MM.1S (cell line): ENCODE data around the gene CCNB1.
A peak's percentile ranks its signal among the peaks of the same experiment; 100 is the strongest.

Source experiments
- DNase-seq: peaks from one replicate; pipeline ENCODE4 v3.0.0-alpha.2; 2015
- H2AFZ ChIP-seq: fragments of 300-600 bp; sonication (generic); 2 replicates; pipeline ENCODE4 v1.6.0; 2016; ENCODE audit warnings: antibody characterized with exemption, low read length
- H3F3A ChIP-seq: fragments of 300-600 bp; sonication (generic); 2 replicates; pipeline ENCODE4 v1.6.1; 2016; ENCODE audit warnings: mild to moderate bottlenecking, antibody characterized with exemption, low read length, moderate library complexity, mixed read lengths; ENCODE audit not compliant: insufficient read depth
- H3K27ac ChIP-seq: fragments of 300-600 bp; sonication (generic); 2 replicates; pipeline ENCODE4 v1.5.1; 2016; ENCODE audit warnings: mild to moderate bottlenecking, low read length
- H3K27me3 ChIP-seq: fragments of 300-600 bp; sonication (generic); replicated peaks from 2 replicates; pipeline ENCODE4 v1.6.0; 2016; ENCODE audit warnings: low read length; ENCODE audit not compliant: insufficient read depth
- H3K36me3 ChIP-seq: fragments of 300-600 bp; sonication (generic); replicated peaks from 2 replicates; pipeline ENCODE4 v1.6.1; 2016; ENCODE audit warnings: mild to moderate bottlenecking, low read length, mixed read lengths; ENCODE audit not compliant: insufficient read depth
- H3K4me1 ChIP-seq: fragments of 300-600 bp; sonication (generic); 2 replicates; pipeline ENCODE4 v1.6.1; 2016; ENCODE audit warnings: low read length, mixed read lengths
- H3K4me2 ChIP-seq: fragments of 300-600 bp; sonication (generic); 2 replicates; pipeline ENCODE4 v1.6.0; 2016; ENCODE audit warnings: low read depth, low read length
- H3K4me3 ChIP-seq: fragments of 300-600 bp; sonication (generic); 2 replicates; pipeline ENCODE4 v1.5.1; 2016; ENCODE audit warnings: low read length, mixed read lengths
- H3K79me2 ChIP-seq: fragments of 300-600 bp; sonication (generic); 2 replicates; pipeline ENCODE4 v1.6.1; 2016; ENCODE audit warnings: mixed run types, low read length, mixed read lengths
- H3K9ac ChIP-seq: fragments of 300-600 bp; sonication (generic); 2 replicates; pipeline ENCODE4 v1.6.1; 2016; ENCODE audit warnings: low read length, mixed read lengths
- H3K9me2 ChIP-seq: fragments of 300-600 bp; sonication (generic); replicated peaks from 2 replicates; pipeline ENCODE4 v1.6.1; 2016; ENCODE audit warnings: mild to moderate bottlenecking, low read length, mixed read lengths; ENCODE audit not compliant: insufficient read depth
- H3K9me3 ChIP-seq: fragments of 300-600 bp; sonication (generic); replicated peaks from 2 replicates; pipeline ENCODE4 v1.6.1; 2016; ENCODE audit warnings: mild to moderate bottlenecking, low read length, mixed read lengths; ENCODE audit not compliant: insufficient read depth
- H4K20me1 ChIP-seq: fragments of 300-600 bp; sonication (generic); 2 replicates; pipeline ENCODE4 v1.6.1; 2016; ENCODE audit warnings: mild to moderate bottlenecking, low read length, moderate library complexity, mixed read lengths; ENCODE audit not compliant: insufficient read depth
- EZH2 ChIP-seq: fragments of 300-600 bp; sonication (generic); optimal IDR thresholded peaks from 2 replicates; pipeline ENCODE3; 2017; ENCODE audit warnings: low read depth, mild to moderate bottlenecking, antibody characterized with exemption, low read length, mixed read lengths
- EZH2phosphoT487 ChIP-seq: fragments of 300-600 bp; sonication (generic); IDR thresholded peaks from 2 replicates; pipeline ENCODE4 v1.6.1; 2018; ENCODE audit warnings: antibody characterized with exemption, low read length
- TF ChIP-seq, protein P1 (sequence below): fragments of 300-600 bp; sonication (generic); IDR thresholded peaks from 2 replicates; pipeline ENCODE4 v1.5.1; 2016; ENCODE audit warnings: antibody characterized with exemption, low read length, mixed read lengths

Gene CCNB1

DNA sequence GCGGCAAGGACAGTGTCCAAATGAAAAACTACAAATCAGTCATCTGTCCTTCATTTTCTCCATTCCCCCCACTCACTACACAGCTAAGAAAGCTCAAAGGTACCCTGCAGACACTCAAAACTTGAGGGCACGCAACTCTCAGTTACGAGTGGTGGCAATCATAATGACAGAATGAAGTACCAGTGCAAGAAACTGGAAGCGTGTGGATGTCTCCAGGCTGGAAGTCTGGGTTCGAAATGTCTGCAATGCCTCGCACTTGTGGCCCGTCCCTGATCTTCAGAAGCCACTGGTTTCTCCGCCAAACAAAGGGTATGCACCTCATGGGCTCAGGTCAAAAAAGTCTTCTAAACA lies 21.8 kb downstream of the CCNB1 start:
- H3K4me3 ChIP-seq, result peak overlapping the region; percentile 92
- no peak for DNase-seq
- H3F3A ChIP-seq, result 0 out of 2 replicates have a peak, but pooled peaks cover 7% of the 10 kb centered on the region
- H3K9ac ChIP-seq, result peak overlapping the region; percentile 91
- H2AFZ ChIP-seq, result peak overlapping the region; percentile 100
- peak overlapping the region; percentile 95 for H3K4me2 ChIP-seq
- 0 out of 2 replicates have a peak, but pooled peaks cover 8% of the 10 kb centered on the region for H3K79me2 ChIP-seq
- no peaks in the 10 kb centered on the region for H3K9me2 ChIP-seq
- TF ChIP-seq EZH2 (no peak), EZH2phosphoT487 (no peak)
- TF ChIP-seq, protein P1, sequence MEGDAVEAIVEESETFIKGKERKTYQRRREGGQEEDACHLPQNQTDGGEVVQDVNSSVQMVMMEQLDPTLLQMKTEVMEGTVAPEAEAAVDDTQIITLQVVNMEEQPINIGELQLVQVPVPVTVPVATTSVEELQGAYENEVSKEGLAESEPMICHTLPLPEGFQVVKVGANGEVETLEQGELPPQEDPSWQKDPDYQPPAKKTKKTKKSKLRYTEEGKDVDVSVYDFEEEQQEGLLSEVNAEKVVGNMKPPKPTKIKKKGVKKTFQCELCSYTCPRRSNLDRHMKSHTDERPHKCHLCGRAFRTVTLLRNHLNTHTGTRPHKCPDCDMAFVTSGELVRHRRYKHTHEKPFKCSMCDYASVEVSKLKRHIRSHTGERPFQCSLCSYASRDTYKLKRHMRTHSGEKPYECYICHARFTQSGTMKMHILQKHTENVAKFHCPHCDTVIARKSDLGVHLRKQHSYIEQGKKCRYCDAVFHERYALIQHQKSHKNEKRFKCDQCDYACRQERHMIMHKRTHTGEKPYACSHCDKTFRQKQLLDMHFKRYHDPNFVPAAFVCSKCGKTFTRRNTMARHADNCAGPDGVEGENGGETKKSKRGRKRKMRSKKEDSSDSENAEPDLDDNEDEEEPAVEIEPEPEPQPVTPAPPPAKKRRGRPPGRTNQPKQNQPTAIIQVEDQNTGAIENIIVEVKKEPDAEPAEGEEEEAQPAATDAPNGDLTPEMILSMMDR, result no peak
- no peaks in the 10 kb centered on the region for H3K9me3 ChIP-seq
- H3K27ac ChIP-seq, result peak overlapping the region; percentile 82; the same call in 1 of the 2 replicates
- peaks cover 4% of the 10 kb centered on the region; the same call in 1 of the 2 replicates for H3K4me1 ChIP-seq
- no peaks in the 10 kb centered on the region for H4K20me1 ChIP-seq
- H3K27me3 ChIP-seq, result no peaks in the 10 kb centered on the region
- H3K36me3 ChIP-seq, result no peaks in the 10 kb centered on the region

DNA sequence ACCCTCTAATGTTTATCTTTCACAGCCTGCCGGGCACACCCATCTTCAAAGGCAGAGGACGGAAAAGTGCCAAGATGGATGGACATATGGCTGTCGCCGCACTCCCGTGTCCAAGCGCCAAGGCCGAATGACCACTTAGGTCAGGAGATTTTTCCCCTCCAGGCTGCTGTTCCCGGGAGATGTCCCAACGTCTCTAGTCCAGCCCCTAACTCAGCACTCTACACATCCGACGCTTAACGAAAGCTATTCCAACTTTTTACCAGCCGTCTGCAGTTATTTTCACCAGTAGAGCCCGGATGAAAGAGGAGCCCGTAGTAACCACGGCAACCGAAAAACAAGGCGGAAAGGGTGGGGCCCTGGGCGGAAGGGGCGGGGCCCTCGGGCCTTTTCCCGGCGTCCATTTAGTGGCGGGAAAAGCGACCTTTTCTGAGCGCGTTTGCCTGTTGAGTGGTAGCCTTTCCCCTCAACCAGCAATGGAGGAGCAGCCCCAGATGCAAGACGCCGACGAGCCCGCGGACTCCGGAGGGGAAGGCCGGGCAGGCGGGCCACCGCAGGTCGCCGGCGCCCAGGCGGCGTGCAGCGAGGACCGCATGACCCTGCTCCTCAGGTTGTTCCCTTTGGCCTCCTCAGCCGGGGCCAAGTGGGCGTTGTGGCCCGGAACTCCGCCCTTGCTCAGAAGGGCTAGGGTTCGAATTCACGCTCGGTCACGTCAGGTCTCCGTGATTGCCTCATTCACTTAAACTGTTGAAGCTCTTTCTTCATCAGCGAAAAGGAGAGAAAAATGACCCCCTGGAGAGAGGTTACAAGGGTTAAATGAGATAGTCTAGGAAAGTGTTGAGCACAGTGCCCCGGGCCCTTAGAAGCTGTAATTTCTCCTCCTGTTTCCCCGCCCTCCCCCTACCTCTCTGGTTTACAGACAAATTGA lies 22.5 kb downstream of the CCNB1 start, which contains the start of gene CENPH:
Gene CENPH (plus strand): TSS at position 422 of the 925 bp plus-strand sequence. CDS start 52 bp downstream, at position 474.
- no peaks in the 10 kb centered on the region for H4K20me1 ChIP-seq
- no peaks in the 10 kb centered on the region for H3K9me3 ChIP-seq
- H3K27ac ChIP-seq, result peak within 1 kb of the TSS; percentile 82
- no peaks in the 10 kb centered on the region for H3K36me3 ChIP-seq
- peak within 1 kb of the TSS; percentile 95 for H3K4me2 ChIP-seq
- no peaks in the 10 kb centered on the region for H3K9me2 ChIP-seq
- H3K9ac ChIP-seq, result peak within 1 kb of the TSS; percentile 91
- TF ChIP-seq EZH2phosphoT487, result no peak
- TF ChIP-seq EZH2, result no peak
- TF ChIP-seq, protein P1, result no peak
- peak within 1 kb of the TSS; percentile 92 for H3K4me3 ChIP-seq
- H3K79me2 ChIP-seq, result 0 out of 2 replicates have a peak, but pooled peaks cover 8% of the 10 kb centered on the region
- H3F3A ChIP-seq, result peaks cover 7% of the 10 kb centered on the region; the same call in 1 of the 2 replicates
- peak within 1 kb of the TSS; percentile 100 for H2AFZ ChIP-seq
- peak; percentile 93 for DNase-seq
- H3K4me1 ChIP-seq, result peaks cover 4% of the 10 kb centered on the region; the same call in 1 of the 2 replicates
- no peaks in the 10 kb centered on the region for H3K27me3 ChIP-seq

DNA sequence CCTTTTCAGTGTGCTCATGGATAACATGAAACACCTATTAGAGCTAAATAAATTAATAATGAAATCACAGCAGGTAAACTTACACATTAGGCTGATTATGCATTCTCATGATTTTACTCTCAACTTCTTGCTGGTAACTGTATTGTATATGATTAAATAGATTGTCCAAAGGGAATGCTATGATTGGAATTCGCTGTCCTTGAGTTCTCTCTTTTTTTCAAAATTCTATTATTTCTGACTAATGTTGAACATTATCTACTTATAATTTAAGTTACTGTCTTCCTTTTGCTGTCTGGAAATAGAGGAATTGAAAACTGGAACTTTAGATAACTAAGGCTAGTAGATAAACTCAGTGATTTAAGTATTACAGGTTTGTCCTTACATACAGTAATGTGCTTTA lies 35.5 kb downstream of the CCNB1 start:
- TF ChIP-seq, protein P1, result no peak
- no peak for TF ChIP-seq EZH2phosphoT487
- no peak for TF ChIP-seq EZH2
- Histone ChIP-seq H3K4me1 (no peaks in the 10 kb centered on the region), H3K27ac (no peak overlapping the region), H3F3A (no peaks in the 10 kb centered on the region), H3K79me2 (no peaks in the 10 kb centered on the region), H3K9ac (no peak overlapping the region), H3K27me3 (no peaks in the 10 kb centered on the region), H3K9me2 (no peaks in the 10 kb centered on the region), H2AFZ (no peak overlapping the region), H3K9me3 (no peaks in the 10 kb centered on the region), H3K4me3 (no peak overlapping the region), H3K36me3 (no peaks in the 10 kb centered on the region), H3K4me2 (no peak overlapping the region), H4K20me1 (no peaks in the 10 kb centered on the region)
- DNase-seq, result no peak
